Lung (tissue), 12 donors: ENCODE measurements around the gene SNRNP40. TPM values are rescaled to one million over a fixed set of nuclear protein-coding genes. Genes with fewer than 3 reads are reported as not detected.
A peak's percentile ranks its signal among the peaks of the same experiment; 100 is the strongest.

Experiments used
- ATAC-seq: fragments of 200-7000 bp; cut with Tn5 transposase; one replicate; pipeline ENCODE4 v1.9.1; 2020; ENCODE audit warnings: moderate number of reproducible peaks; ENCODE audit not compliant: insufficient read depth, low FRiP score
- DNase-seq, 3 donors: peaks; one replicate each; pipeline ENCODE4 v3.0.0-alpha.2; 2013 to 2017
- H3K27ac ChIP-seq, 2 donors: one replicate each; pipeline ENCODE4 v1.5.1; 2013; ENCODE audit warnings: mild to moderate bottlenecking in 2 of 2, moderate library complexity in 2 of 2, control low read depth in 1 of 2, inconsistent platforms in 1 of 2, low read depth in 1 of 2, low read length in 1 of 2
- H3K27me3 ChIP-seq, 3 donors: one replicate each; pipeline ENCODE4 v1.5.1; 2013; ENCODE audit warnings: low read length in 2 of 3; ENCODE audit not compliant: control insufficient read depth in 3 of 3, insufficient read depth in 3 of 3
- H3K36me3 ChIP-seq, 4 donors: one replicate each; pipeline ENCODE4 v1.5.1; 2013; ENCODE audit warnings: low read length in 4 of 4, mild to moderate bottlenecking in 1 of 4, moderate library complexity in 1 of 4; ENCODE audit not compliant: control insufficient read depth in 4 of 4, insufficient read depth in 4 of 4
- H3K4me1 ChIP-seq, 5 donors: one replicate each; pipeline ENCODE4 v1.5.1; 2013; ENCODE audit warnings: low read length in 5 of 5, mild to moderate bottlenecking in 2 of 5, moderate library complexity in 1 of 5; ENCODE audit not compliant: control insufficient read depth in 5 of 5, insufficient read depth in 5 of 5
- H3K4me3 ChIP-seq: one replicate; pipeline ENCODE4 v1.5.1; 2013; ENCODE audit warnings: mild to moderate bottlenecking, control low read depth, moderate library complexity
- H3K9ac ChIP-seq, 2 donors: one replicate each; pipeline ENCODE4 v1.5.1; 2013; ENCODE audit warnings: low read length in 2 of 2, control low read depth in 1 of 2; ENCODE audit not compliant: insufficient read depth in 1 of 2
- H3K9me3 ChIP-seq, 4 donors: one replicate each; pipeline ENCODE4 v1.5.1; 2013; ENCODE audit warnings: low read length in 3 of 4, mild to moderate bottlenecking in 1 of 4, moderate library complexity in 1 of 4; ENCODE audit not compliant: control insufficient read depth in 4 of 4, insufficient read depth in 3 of 4
- CTCF ChIP-seq: IDR thresholded peaks from 2 replicates; pipeline ENCODE4 v1.5.1; 2012; ENCODE audit warnings: mild to moderate bottlenecking; ENCODE audit errors: control extremely low read depth, extremely low read depth
- WGBS, 2 donors: extraction: QIAGEN DNeasy Blood & Tissue Kit; methylation state at CpG; one replicate each; pipeline ENCODE4 v1.1.7; 2013; 5-methylcytosine and 5-hydroxymethylcytosine counted together
- polyA plus RNA-seq, 2 donors: library from polyadenylated mRNA; stranded (reverse); fragments of 200-250 nt; gene quantifications; one replicate each; pipeline ENCODE4 v1.2.1, GENCODE V29; 2013
- total RNA-seq, 2 donors: library from RNA; depleted of rRNA in 1 of 2; stranded (reverse); fragments of >200 nt in 1 of 2; gene quantifications; one replicate each; pipeline ENCODE4 v1.2.1, GENCODE V29; 2014 to 2021
- donor health status: control.
- donor health status: control.
- donor health status: Bipolar disorder and iron deficiency.
- donor health status: healthy.
- donor health status: DM: yes; HTN: yes; CAD: no.

The SNRNP40 gene
- total and polyA plus RNA-seq, 4 donors = 15.0 to 71.7 (median 38.5) TPM

GRCh38 chr1:31315902-31316301 lies 19.3 kb upstream of the SNRNP40 start:
- H3K36me3 ChIP-seq = peaks cover 10 to 43% (median 33%) of the 10 kb centered on the region in 4 donors
- no peak overlapping the region for H3K4me3 ChIP-seq
- no peaks in the 10 kb centered on the region for H3K27me3 ChIP-seq
- H3K9me3 ChIP-seq = no peaks in the 10 kb centered on the region
- no peak overlapping the region for H3K9ac ChIP-seq
- DNase-seq = no peak
- H3K4me1 ChIP-seq = no peaks in the 10 kb centered on the region
- no peak for TF ChIP-seq CTCF
- ATAC-seq = no peak
- H3K27ac ChIP-seq = no peak overlapping the region
- WGBS, 2 donors = 98 to 99% methylated on average over 3 of the region's 3 CpGs

- H3K9ac ChIP-seq = no peak overlapping the region
- no peaks in the 10 kb centered on the region for H3K27me3 ChIP-seq
- no peak for ATAC-seq
- DNase-seq = no peak
- peaks cover 11 to 28% (median 22%) of the 10 kb centered on the region in 4 donors for H3K36me3 ChIP-seq
- no peak for TF ChIP-seq CTCF
- H3K4me1 ChIP-seq = no peaks in the 10 kb centered on the region
- no peak overlapping the region for H3K27ac ChIP-seq
- H3K4me3 ChIP-seq = no peak overlapping the region
- H3K9me3 ChIP-seq = no peaks in the 10 kb centered on the region
- WGBS, 2 donors = 96% methylated on average over 4 of the region's 4 CpGs
These were observed 13.6 kb upstream of the SNRNP40 start for GRCh38 chr1:31310198-31310597.

- ATAC-seq (no peak), DNase-seq (no peak)
- H3K9me3 ChIP-seq = no peaks in the 10 kb centered on the region
- peaks cover 0 to 10% (median 0%) of the 10 kb centered on the region in 5 donors for H3K4me1 ChIP-seq
- peaks cover 9 to 24% (median 20%) of the 10 kb centered on the region in 4 donors for H3K36me3 ChIP-seq
- no peak overlapping the region for H3K4me3 ChIP-seq
- TF ChIP-seq CTCF = no peak
- 0 to 41% methylated on average over 1 of the region's 1 CpG for WGBS, 2 donors
- no peak overlapping the region for H3K27ac ChIP-seq
- no peaks in the 10 kb centered on the region for H3K27me3 ChIP-seq
- H3K9ac ChIP-seq = no peak overlapping the region
These were observed 11.4 kb upstream of the SNRNP40 start for GRCh38 chr1:31308036-31308435.

GRCh38 chr1:31306278-31306677 lies 9.7 kb upstream of the SNRNP40 start:
- 84 to 90% methylated on average over 3 of the region's 3 CpGs for WGBS, 2 donors
- H3K4me3 ChIP-seq = no peak overlapping the region

More at GRCh38 chr1:31306278-31306677, 9.7 kb upstream of the SNRNP40 start:
- no peak for DNase-seq
- Histone ChIP-seq H3K27me3 (no peaks in the 10 kb centered on the region), H3K9ac (no peak overlapping the region), H3K4me1 (peaks cover 0 to 13% (median 0%) of the 10 kb centered on the region in 5 donors), H3K36me3 (peaks cover 5 to 14% (median 10%) of the 10 kb centered on the region in 4 donors), H3K9me3 (no peaks in the 10 kb centered on the region), H3K27ac (peak overlapping the region in 1 of 2 donors; percentile 9)
- ATAC-seq = no peak
- TF ChIP-seq CTCF = no peak
